Vagina (tissue), 2 donors: ENCODE results near the gene ASH1L.

Source experiments
- CTCF ChIP-seq, 3 experiments: fragments of 450-650 bp in 2 of 3; fragments of 200-600 bp in 1 of 3; sonication (generic) in 1 of 3; IDR thresholded peaks; one replicate each; pipeline ENCODE4 v1.5.1; 2017 to 2019; ENCODE audit warnings: antibody characterized with exemption in 3 of 3, mild to moderate bottlenecking in 2 of 3, moderate library complexity in 2 of 3
- POLR2A ChIP-seq, 2 donors: fragments of 450-650 bp; IDR thresholded peaks; one replicate each; pipeline ENCODE4 v1.6.1; 2017; ENCODE audit warnings: antibody characterized with exemption in 2 of 2, mild to moderate bottlenecking in 2 of 2, moderate library complexity in 2 of 2
- POLR2AphosphoS5 ChIP-seq, 2 donors: sonication (generic); formaldehyde crosslinking; IDR thresholded peaks; one replicate each; pipeline ENCODE4 v1.9.0; 2017; ENCODE audit warnings: antibody characterized with exemption in 2 of 2, mild to moderate bottlenecking in 2 of 2, low read depth in 1 of 2; ENCODE audit not compliant: insufficient read depth in 1 of 2

- TF ChIP-seq POLR2AphosphoS5 (IDR thresholded peaks at IDR 0.05; ENCODE audit: insufficient read depth in 1 of 2, low read depth in 1 of 2) = no peak
- TF ChIP-seq CTCF (IDR thresholded peaks at IDR 0.05) = no peak
- TF ChIP-seq POLR2A (IDR thresholded peaks at IDR 0.05) = no peak
These were observed 34.3 kb upstream of the ASH1L start for GRCh38 chr1:155596864-155597263.
